Erythroblast (primary cell): ENCODE measurements around the gene HELZ2.

ENCODE experiments used
- GATA1 ChIP-seq: IDR thresholded peaks from 2 replicates; pipeline ENCODE4 v1.6.1; 2011; ENCODE audit warnings: low read depth, mild to moderate bottlenecking, control low read depth, low read length, moderate library complexity
- POLR2A ChIP-seq: IDR thresholded peaks from 2 replicates; pipeline ENCODE4 v1.6.1; 2011; ENCODE audit warnings: mild to moderate bottlenecking, low read length

- TF ChIP-seq POLR2A (no peak), GATA1 (no peak)
Observed at GRCh38 chr20:63543131-63543530, 30.9 kb downstream of the HELZ2 start.
